VCaP (cell line): ENCODE data around the gene OR6M1.

Experiments used
- H3K27ac ChIP-seq: fragments of 450-650 bp; 2 replicates; pipeline ENCODE4 v1.5.1; 2017
- CTCF ChIP-seq: fragments of 450-650 bp; conservative IDR thresholded peaks from 2 replicates; pipeline ENCODE4 v1.5.1; 2017; ENCODE audit warnings: mild to moderate bottlenecking, moderate library complexity

The OR6M1 gene

GRCh38 chr11:123806249-123806648 lies at the start of gene OR6M1:
OR6M1 (minus strand) TSS chr11:123806349; CDS start chr11:123806349, 0 bp downstream.
- no peak within 1 kb of the TSS for H3K27ac ChIP-seq
- TF ChIP-seq CTCF, result no peak

GRCh38 chr11:123853038-123853437 lies 46.9 kb upstream of the OR6M1 start:
- TF ChIP-seq CTCF, result no peak
- H3K27ac ChIP-seq, result no peak overlapping the region

- TF ChIP-seq CTCF, result no peak
- H3K27ac ChIP-seq, result no peak overlapping the region
Observed at GRCh38 chr11:123852321-123852720, 46.2 kb upstream of the OR6M1 start.

GRCh38 chr11:123851110-123851509 lies 45.0 kb upstream of the OR6M1 start:
- no peak for TF ChIP-seq CTCF
- H3K27ac ChIP-seq, result no peak overlapping the region

- no peak overlapping the region for H3K27ac ChIP-seq
- TF ChIP-seq CTCF, result no peak
Observed at GRCh38 chr11:123841174-123841573, 35.0 kb upstream of the OR6M1 start.

GRCh38 chr11:123839131-123839530 lies 33.0 kb upstream of the OR6M1 start:
- no peak overlapping the region for H3K27ac ChIP-seq
- no peak for TF ChIP-seq CTCF

- TF ChIP-seq CTCF, result no peak
- H3K27ac ChIP-seq, result no peak overlapping the region
Observed at GRCh38 chr11:123838659-123839058, 32.5 kb upstream of the OR6M1 start.

- no peak overlapping the region for H3K27ac ChIP-seq
- no peak for TF ChIP-seq CTCF
Observed at GRCh38 chr11:123838199-123838598, 32.0 kb upstream of the OR6M1 start.
